Stimulated activated CD4-positive, alpha-beta T cell treated with anti-CD3 and anti-CD28 coated beads, Interleukin-1b, Interleukin-23, amount 100 ng/mL, for 4 hours (primary cell): ENCODE data around the gene TMEM63B.
"Not testable (repeated sequence)": the region's sequence is repeated elsewhere in the genome, so short reads cannot be mapped to it uniquely, and the experiment has no call there.

Experiments used
- DNase-seq, 2 donors: peaks; one replicate each; pipeline ENCODE4 v3.0.0-alpha.2; 2020; ENCODE audit warnings: low read depth in 2 of 2

Gene TMEM63B

DNA sequence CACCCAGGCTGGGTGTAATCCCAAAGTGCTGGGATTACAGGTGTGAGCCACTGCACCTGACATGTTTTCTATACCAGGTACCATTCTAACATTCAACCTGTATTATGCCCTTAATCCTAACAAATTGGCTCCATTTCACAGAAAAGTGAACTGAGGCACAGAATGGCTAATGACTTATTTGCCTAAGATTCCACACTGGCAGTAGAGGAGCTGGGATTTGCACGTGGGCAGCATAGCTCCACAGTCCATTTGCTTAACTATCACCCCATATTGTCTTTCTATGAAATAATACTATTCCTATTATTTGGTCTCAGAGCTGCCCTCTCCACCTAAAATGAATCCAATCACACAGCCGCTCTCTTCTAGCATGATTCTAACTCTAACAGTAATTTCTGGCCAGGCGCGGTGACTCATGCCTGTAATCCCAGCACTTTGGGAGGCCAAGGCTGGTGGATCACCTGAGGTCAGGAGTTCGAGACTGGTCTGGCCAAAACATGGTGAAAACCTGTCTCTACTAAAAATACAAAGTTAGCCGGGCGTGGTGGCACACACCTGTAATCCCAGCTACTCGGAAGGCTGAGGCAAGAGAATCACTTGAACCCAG is 66.1 kb downstream of the TMEM63B start:
- DNase-seq: no peak

DNA sequence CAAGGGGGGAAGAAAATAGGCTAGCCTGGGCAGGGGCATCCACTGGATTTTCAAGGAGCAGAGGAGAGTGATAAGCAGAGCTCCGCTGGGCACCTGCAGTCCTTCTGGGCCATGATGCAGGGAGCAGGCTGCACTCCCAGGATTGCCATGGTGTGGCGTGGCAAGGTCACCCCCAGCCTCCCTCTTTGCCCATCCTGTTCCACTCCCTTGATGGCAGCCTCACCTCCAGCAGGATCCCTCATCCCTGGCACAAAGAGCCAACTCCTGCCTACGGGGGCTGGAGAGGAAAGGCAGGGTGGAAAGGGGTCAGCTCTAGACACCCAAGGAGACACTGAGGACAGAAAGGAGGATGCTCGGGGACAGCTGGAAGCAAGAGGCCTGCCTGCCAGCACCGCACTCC is 67.0 kb downstream of the TMEM63B start:
- no peak for DNase-seq

DNA sequence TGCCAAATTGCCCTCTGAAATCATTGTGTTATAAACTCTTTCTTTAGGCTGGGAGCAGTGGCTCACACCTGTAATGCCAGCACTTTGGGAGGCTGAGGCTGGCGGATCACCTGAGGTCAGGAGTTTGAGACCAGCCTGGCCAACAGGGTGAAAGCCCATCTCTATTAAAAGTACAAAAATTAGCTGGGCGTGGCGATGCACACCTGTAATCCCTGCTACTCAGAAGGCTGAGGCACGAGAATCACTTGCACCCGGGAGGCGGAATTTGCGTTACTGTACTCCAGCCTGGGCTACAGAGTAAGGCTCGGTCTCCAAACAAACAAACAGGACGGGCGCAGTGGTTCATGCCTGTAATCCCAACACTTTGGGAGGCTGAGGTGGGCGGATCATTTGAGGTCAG is 69.0 kb downstream of the TMEM63B start:
- DNase-seq: not testable (repeated sequence)

DNA sequence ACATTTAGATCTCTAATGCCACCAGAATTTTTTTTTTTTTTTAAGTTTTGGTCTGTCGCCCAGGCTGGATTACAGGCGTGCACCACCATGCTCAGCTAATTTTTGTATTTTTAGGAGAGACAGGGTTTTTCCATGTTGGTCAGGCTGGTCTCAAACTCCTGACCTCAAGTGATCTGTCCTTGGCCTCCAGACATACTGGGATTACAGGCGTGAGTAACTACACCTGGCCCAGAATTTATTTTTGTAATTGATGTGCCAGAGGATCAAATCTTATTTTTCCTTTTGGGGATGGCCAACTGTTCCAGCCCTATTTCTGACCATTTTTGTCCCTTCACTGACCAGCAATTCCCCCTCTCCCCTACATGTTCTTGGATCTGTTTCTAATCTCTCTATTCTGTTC is 71.3 kb downstream of the TMEM63B start:
- DNase-seq: no peak

DNA sequence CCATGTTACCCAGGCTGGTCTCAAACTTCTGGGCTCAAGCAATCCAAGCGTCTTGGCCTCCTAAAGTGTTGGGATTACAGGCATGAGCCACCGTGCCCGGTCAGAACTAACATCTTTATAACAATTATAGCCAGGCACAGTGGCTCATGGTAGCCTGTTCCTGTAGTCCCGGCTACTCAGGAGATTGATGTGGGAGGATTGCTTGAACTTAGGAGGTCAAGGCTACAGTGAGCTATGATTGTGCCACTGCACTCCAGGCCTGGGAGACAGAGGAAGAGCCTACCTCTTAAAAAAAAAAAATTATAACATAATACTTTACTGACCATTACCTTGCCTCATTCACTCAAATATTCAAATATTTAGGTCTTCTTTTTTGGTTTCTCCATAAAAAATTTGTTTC is 72.5 kb downstream of the TMEM63B start:
- DNase-seq: no peak

DNA sequence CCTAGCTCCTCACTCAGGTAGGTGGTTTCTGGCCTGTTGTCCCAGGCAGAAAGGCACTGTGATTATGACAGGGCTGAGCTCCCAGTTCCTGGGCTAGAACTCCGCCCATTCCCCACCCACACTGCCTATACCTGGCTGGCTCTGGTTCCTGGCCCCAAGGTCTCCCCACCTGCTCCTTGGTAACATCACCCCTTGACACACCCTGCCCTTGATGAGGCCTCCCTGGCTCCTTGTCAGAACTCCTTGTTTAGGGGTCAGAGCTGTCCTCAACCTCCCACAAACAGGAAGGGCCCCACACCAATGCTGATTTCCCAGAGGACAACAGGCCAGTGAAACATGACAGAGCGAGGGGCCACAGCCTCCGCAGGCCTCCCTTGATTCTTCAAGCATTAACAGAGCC is 73.8 kb downstream of the TMEM63B start:
- no peak for DNase-seq

DNA sequence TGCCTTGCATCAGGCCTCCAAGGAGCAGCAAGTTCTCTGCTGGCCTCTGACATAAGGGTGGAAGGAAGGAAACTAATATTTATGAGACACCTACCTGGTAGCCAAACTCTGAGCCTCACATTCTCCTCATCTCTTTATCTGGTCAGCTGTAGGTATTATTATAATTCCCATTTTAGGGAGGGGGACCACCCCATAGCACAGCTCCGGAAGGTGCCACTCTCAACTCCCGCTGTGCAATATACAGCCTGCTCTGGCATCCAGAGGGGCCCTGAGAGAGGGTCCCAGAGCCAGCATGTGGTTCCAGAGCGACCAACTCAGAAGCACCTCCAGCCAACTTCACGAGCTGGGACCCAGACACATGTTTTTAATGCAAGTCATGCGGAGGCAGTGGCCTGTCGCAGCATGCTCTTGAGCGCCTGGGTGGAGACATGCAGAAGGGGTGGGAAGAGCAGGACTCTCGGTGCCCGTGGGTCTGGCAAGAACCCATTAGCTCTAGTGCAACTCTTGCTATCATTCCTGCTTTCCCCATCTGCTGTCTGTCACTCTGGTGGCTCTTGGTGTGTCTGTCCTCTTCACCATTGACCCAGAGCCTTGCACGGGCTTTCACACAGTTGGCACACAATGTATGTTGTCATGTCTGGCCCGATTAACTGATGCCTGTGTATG is 74.4 kb downstream of the TMEM63B start:
- no peak for DNase-seq

DNA sequence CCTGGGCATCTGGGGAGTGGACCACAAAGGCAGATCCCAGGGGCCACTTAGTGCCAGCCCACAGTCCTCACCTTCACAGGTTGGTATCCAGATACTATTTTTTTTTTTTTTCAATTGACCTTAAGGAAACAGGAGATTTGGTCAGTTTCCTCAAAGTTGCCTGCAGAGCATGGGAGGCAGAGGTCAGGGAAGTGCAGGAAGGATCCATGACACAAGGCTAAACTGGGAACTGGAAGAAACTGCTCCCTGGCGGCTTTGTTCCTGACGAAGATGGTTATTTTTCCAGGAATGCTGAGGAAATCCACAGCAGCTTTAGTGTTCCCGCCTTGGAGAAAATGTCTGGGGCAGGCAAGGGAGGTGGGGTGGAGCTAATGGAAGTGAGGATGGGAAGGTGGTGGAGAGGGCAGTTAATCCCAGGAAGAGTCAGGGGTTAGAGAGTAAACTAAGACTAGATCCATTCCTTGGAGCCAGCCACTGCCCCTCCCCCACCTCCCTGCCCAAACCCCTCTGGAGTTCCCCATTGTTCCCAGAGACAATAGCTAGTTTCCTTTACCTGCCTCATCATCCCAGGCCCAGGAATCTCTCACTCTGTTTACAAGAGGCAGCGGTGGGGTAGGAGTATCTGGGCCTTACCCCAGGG is 75.1 kb downstream of the TMEM63B start:
- DNase-seq: no peak

DNA sequence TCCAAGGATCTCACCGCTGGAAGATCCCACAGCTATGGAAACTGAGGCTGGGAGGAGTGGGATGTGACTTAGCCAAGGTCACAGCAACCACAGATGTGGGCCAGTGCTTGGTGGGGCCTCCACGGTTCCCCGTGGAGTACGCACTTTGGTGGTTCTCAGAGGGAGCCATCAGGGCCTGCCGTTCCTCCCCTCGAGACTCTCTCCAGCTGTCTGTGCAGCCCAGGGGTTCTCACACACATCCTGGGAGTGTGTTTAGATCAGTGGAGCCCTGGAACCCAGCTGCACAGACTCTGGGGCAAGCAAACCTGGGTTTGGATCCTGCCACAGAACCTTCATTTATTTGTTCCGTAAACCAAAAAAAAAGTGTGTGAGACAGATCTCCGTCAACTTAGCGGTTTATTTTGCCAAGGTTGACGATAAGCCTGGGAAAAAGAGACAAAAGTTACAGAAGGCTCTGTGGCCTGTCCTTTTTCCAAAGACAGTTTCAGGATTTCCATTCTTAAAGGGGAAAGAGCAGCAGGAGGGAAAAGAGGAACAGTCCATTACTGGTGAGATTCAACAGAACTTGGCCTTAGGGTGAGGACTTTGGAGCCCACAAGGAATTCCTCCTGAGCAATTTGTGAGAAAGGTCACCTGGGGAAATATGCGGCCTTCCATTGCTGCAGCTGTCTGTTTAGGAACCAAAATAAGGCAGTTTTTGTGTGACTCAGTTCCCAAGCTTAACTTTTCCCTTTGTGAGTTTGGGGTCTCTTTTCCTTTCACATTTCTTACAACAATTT is 75.8 kb downstream of the TMEM63B start:
- DNase-seq: no peak

DNA sequence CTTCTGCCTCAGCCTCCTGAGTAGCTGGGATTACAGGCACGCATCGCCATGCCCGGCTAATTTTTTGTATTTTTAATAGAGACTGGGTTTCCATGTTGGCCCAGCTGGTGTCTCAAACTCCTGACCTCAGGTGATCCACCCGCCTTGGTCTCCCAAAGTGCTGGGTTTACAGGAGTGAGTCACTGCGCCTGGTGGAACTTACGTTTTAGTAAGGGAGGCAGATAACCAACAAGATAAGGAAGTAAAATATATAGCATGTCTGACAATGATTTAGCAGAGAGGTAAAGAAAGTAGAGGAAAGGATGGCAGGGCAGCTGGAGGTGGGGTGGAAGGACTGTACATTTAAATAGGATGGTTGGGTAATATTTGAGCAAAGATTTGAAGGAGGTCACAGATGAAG is 76.6 kb downstream of the TMEM63B start:
- no peak for DNase-seq
